HUES64 (cell line): ENCODE measurements around the gene SEMA3E. TPM values are rescaled to one million over a fixed set of nuclear protein-coding genes. Genes with fewer than 3 reads are reported as not detected.

ENCODE experiments used
- H3K27ac ChIP-seq: 2 replicates; pipeline ENCODE4 v1.7.0; 2013; ENCODE audit warnings: low read depth, low read length, inconsistent platforms
- H3K27me3 ChIP-seq: 2 replicates; pipeline ENCODE4 v1.6.1; 2013; ENCODE audit warnings: mild to moderate bottlenecking, low read length; ENCODE audit not compliant: insufficient read depth
- H3K36me3 ChIP-seq: 2 replicates; pipeline ENCODE4 v1.6.1; 2013; ENCODE audit warnings: mild to moderate bottlenecking, low read length; ENCODE audit not compliant: insufficient read depth
- H3K4me1 ChIP-seq: 2 replicates; pipeline ENCODE4 v1.6.1; 2013; ENCODE audit warnings: mild to moderate bottlenecking, low read length, moderate library complexity; ENCODE audit not compliant: insufficient read depth
- H3K4me3 ChIP-seq: 2 replicates; pipeline ENCODE4 v1.5.1; 2013; ENCODE audit warnings: mild to moderate bottlenecking, low read length, moderate library complexity
- H3K9ac ChIP-seq: 2 replicates; pipeline ENCODE4 v1.6.1; 2013; ENCODE audit warnings: mild to moderate bottlenecking, low read depth, low read length
- H3K9me3 ChIP-seq: 2 replicates; pipeline ENCODE4 v1.6.1; 2013; ENCODE audit warnings: low read depth, low read length; ENCODE audit not compliant: insufficient read depth
- WGBS: fragments of 150-250, 120-280 bp; methylation state at CpG from one replicate; pipeline ENCODE4 v1.1.7; 2013; ENCODE audit warnings: missing lambda C conversion rate; 5-methylcytosine and 5-hydroxymethylcytosine counted together
- polyA plus RNA-seq, 2 experiments: library from polyadenylated mRNA; stranded (reverse); fragments of 50-300 nt; gene quantifications; one replicate each; pipeline ENCODE4 v1.2.3, GENCODE V29; 2013

SEMA3E gene
- 2.2 TPM for polyA plus RNA-seq (2013, experiment 1 of 2)
- 1.6 TPM for polyA plus RNA-seq (2013, experiment 2 of 2)

GRCh38 chr7:83648464-83649241 lies at the start of gene SEMA3E:
Gene SEMA3E (minus strand): TSS chr7:83649139.
- Histone ChIP-seq H3K9ac (0 out of 2 replicates have a peak within 1 kb of the TSS, but pooled peaks have one; percentile 1), H3K27me3 (no peaks in the 10 kb centered on the region), H3K36me3 (no peaks in the 10 kb centered on the region), H3K9me3 (no peaks in the 10 kb centered on the region), H3K4me3 (peak within 1 kb of the TSS; percentile 59), H3K4me1 (peaks cover 27% of the 10 kb centered on the region), H3K27ac (no peak within 1 kb of the TSS)
- WGBS, result 3% methylated on average over 24 of the region's 25 CpGs

GRCh38 chr7:83697804-83698530 lies 49.0 kb upstream of the SEMA3E start:
- 82% methylated on average over 4 of the region's 5 CpGs for WGBS
- H3K36me3 ChIP-seq, result no peaks in the 10 kb centered on the region

GRCh38 chr7:83696101-83696500 lies 47.2 kb upstream of the SEMA3E start:
- H3K9me3 ChIP-seq, result no peaks in the 10 kb centered on the region
- H3K27me3 ChIP-seq, result peaks cover 42% of the 10 kb centered on the region
- no peak overlapping the region for H3K4me3 ChIP-seq
- H3K27ac ChIP-seq, result no peak overlapping the region
- peaks cover 64% of the 10 kb centered on the region for H3K4me1 ChIP-seq
- H3K9ac ChIP-seq, result no peak overlapping the region
- 75% methylated on average over 2 of the region's 2 CpGs for WGBS
- H3K36me3 ChIP-seq, result no peaks in the 10 kb centered on the region

More at GRCh38 chr7:83697804-83698530, 49.0 kb upstream of the SEMA3E start:
- Histone ChIP-seq H3K4me1 (peaks cover 46% of the 10 kb centered on the region), H3K4me3 (no peak overlapping the region), H3K9me3 (no peaks in the 10 kb centered on the region), H3K27ac (no peak overlapping the region), H3K27me3 (peaks cover 42% of the 10 kb centered on the region), H3K9ac (no peak overlapping the region)

- Histone ChIP-seq H3K9ac (no peak overlapping the region), H3K27ac (peak overlapping the region; percentile 78; the same call in 1 of the 2 replicates), H3K27me3 (peaks cover 42% of the 10 kb centered on the region), H3K4me1 (peaks cover 72% of the 10 kb centered on the region), H3K36me3 (no peaks in the 10 kb centered on the region), H3K4me3 (no peak overlapping the region), H3K9me3 (no peaks in the 10 kb centered on the region)
- 68% methylated on average over 2 of the region's 3 CpGs for WGBS
These were observed 46.4 kb upstream of the SEMA3E start for GRCh38 chr7:83695128-83695960.

- peaks cover 37% of the 10 kb centered on the region for H3K27me3 ChIP-seq
- peaks cover 79% of the 10 kb centered on the region for H3K4me1 ChIP-seq
- no peaks in the 10 kb centered on the region for H3K36me3 ChIP-seq
- H3K9me3 ChIP-seq, result no peaks in the 10 kb centered on the region
- H3K27ac ChIP-seq, result peak overlapping the region; percentile 67; the same call in 1 of the 2 replicates
- no peak overlapping the region for H3K9ac ChIP-seq
- H3K4me3 ChIP-seq, result no peak overlapping the region
- WGBS, result 85% methylated on average over 1 of the region's 1 CpG
These were observed 44.3 kb upstream of the SEMA3E start for GRCh38 chr7:83693256-83693655.

GRCh38 chr7:83691095-83691494 lies 42.2 kb upstream of the SEMA3E start:
- peak overlapping the region; percentile 51 for H3K27ac ChIP-seq
- H3K9me3 ChIP-seq, result no peaks in the 10 kb centered on the region
- H3K9ac ChIP-seq, result no peak overlapping the region
- H3K27me3 ChIP-seq, result peaks cover 16% of the 10 kb centered on the region
- H3K4me3 ChIP-seq, result no peak overlapping the region
- WGBS, result 50% methylated on average over 4 of the region's 4 CpGs
- H3K36me3 ChIP-seq, result no peaks in the 10 kb centered on the region
- peaks cover 62% of the 10 kb centered on the region for H3K4me1 ChIP-seq

GRCh38 chr7:83689855-83690254 lies 40.9 kb upstream of the SEMA3E start:
- Histone ChIP-seq H3K4me3 (no peak overlapping the region), H3K9me3 (no peaks in the 10 kb centered on the region), H3K27ac (no peak overlapping the region), H3K9ac (no peak overlapping the region), H3K27me3 (peaks cover 10% of the 10 kb centered on the region), H3K4me1 (peaks cover 57% of the 10 kb centered on the region), H3K36me3 (no peaks in the 10 kb centered on the region)
- 60% methylated on average over 1 of the region's 1 CpG for WGBS

GRCh38 chr7:83686416-83686815 lies 37.5 kb upstream of the SEMA3E start:
- H3K36me3 ChIP-seq, result no peaks in the 10 kb centered on the region
- H3K9me3 ChIP-seq, result no peaks in the 10 kb centered on the region
- H3K27ac ChIP-seq, result no peak overlapping the region
- H3K9ac ChIP-seq, result no peak overlapping the region
- H3K27me3 ChIP-seq, result no peaks in the 10 kb centered on the region; the same call in 1 of the 2 replicates
- H3K4me3 ChIP-seq, result no peak overlapping the region
- H3K4me1 ChIP-seq, result peaks cover 46% of the 10 kb centered on the region
- WGBS, result 100% methylated on average over 1 of the region's 1 CpG

GRCh38 chr7:83684928-83685327 lies 36.0 kb upstream of the SEMA3E start:
- H3K4me1 ChIP-seq, result peaks cover 33% of the 10 kb centered on the region
- 4% methylated on average over 3 of the region's 3 CpGs for WGBS
- H3K9ac ChIP-seq, result no peak overlapping the region
- no peaks in the 10 kb centered on the region; the same call in 1 of the 2 replicates for H3K27me3 ChIP-seq
- H3K9me3 ChIP-seq, result no peaks in the 10 kb centered on the region
- no peak overlapping the region for H3K4me3 ChIP-seq
- peak overlapping the region; percentile 71 for H3K27ac ChIP-seq
- no peaks in the 10 kb centered on the region for H3K36me3 ChIP-seq

- WGBS, result 97% methylated on average over 4 of the region's 4 CpGs
- H3K9ac ChIP-seq, result no peak overlapping the region
- H3K4me1 ChIP-seq, result peaks cover 38% of the 10 kb centered on the region
These were observed 32.4 kb upstream of the SEMA3E start for GRCh38 chr7:83681200-83681778.

More at GRCh38 chr7:83681200-83681778, 32.4 kb upstream of the SEMA3E start:
- Histone ChIP-seq H3K4me3 (no peak overlapping the region), H3K9me3 (no peaks in the 10 kb centered on the region), H3K27ac (no peak overlapping the region), H3K27me3 (no peaks in the 10 kb centered on the region; the same call in 1 of the 2 replicates), H3K36me3 (no peaks in the 10 kb centered on the region)
